GM20431 (cell line): ENCODE data around the gene DDC.
"Not testable (repeated sequence)": the region's sequence is repeated elsewhere in the genome, so short reads cannot be mapped to it uniquely, and the experiment has no call there.

Experiments
- in situ Hi-C: fragments of 300-500 bp; cut with MseI, MboI; formaldehyde crosslinking; loops from one replicate; pipeline ENCODE4 v1.15.0; 2020; ENCODE audit warnings: low sequenced_read_pairs; ENCODE audit not compliant: unreplicated experiment

The DDC gene

DNA sequence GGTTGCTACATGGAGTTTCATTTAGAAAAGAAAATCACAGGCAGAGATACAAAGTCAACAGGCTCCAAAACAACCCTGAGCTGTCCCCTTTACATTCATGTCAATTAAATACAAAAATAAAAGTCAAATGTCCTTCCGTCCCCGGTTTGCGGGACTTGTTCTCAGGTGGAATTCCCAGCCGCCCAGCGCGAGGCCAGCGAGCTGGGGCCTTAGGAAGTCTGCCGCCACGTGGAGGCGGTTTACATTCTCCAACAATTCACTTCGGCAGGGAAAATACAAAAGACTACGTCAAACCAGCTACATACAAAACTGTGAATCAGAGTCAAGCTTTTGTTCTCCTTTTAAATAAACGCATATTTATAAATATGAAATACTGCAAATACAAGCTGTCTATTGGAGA is 25.3 kb upstream of the DDC start:
- in situ Hi-C loops = no loop called here

DNA sequence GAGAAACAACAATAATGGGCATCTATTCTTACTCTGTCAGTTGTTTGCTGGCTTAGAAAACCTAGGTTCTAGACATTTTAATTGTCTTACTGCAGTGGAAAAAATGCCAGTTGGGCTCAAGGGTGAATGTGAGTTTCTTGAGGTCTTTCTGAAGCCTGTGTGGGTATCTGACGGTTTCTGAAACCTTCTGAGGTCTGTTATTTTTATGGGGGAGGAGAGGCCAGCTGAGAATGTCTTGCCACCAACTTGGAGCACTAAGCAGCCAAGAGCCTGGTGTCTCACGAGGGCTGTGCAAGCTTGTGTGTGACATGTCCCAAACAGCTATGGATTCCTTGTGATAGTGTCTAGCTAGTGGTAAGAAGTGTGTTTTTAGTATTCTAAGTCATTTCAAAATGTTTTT is 24.2 kb upstream of the DDC start:
- in situ Hi-C loops = no loop called here

DNA sequence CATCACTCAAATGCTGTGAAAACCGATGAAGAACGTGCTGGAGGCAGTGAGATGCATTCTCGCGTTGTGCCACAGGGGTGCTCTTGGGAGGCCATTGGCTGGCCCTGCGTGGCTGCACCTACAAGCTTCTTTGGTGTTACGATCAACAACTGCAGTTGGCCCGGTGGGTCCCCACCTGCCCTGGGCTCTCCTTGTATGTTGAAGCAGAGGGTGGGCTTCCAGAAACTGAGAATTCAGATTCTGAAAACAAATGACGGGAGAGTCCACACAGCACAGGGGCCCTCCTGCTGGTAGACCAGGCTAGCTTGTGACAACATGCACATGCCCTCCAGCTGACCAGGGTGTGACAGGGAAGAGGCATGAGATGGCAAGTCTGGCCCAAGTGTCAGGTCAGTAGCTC is 23.7 kb upstream of the DDC start:
- in situ Hi-C loops = no loop called here

DNA sequence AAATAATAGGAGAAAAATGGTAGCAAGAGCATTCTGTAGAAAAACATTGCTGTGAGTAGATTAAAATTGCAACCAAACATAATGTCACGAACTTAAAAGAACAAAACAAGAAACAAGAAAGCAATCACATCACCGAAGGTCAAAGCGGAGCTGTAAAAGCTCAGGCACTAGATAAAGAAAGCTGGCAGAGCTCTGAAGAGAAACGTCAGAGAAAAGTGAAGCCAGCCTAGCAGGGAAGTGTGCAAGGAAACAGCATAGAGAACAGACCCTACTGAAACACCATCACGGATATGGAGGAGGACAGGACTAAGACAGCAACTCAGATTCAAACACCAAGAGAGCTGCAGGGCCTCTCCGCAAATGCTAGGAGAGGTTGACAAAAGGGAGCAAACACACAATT is 22.5 kb upstream of the DDC start:
- in situ Hi-C loops = no loop called here

DNA sequence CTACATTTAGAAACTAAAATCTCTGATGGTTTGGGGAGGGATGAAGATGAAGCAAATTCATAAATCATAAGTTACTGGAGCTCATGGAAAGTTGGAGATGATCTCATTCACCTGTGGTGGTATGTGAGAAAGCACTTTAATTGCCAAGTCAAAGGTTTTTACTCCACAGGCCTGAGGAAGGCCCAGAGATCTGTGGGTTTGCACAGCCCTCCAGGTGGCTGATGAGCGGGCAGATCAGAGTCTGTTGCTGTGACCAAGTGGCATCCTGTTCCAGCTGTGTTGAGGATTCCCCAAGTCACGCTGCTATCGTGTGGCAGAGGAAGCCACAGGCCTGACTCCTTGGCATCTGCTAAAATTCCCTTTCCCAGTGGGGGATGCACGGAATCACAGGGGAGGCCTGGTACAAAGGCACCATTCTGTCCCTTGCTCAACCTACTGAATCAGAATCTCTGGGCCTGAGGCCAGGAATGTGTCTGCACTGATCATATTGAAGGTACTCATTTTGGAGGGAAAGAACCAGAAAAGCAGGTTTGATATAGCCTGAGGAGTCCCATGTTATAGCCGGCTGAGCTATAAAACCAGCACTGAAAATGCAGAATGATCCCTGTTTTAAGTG is 19.7 kb upstream of the DDC start:
- in situ Hi-C loops = no loop called here

DNA sequence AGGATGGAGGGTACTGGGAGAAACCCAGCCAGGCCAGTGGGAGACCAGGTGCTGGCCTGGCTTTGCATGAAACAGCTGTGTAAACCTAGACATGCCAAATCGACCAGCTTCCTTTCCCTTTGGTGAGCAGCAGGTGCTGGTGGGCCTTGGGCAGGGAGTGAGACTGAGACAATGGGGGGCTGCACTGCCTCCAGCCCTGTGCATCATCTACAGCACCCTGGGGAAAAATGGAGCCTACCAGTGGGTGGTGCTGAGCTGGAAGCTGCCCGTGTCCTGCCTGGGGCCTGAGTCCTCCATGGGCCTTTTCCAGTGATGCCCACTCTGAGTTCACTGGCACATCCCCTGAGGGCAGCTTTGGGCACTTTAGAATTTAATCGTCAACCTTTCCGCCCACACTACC is 19.2 kb upstream of the DDC start:
- in situ Hi-C loops = no loop called here

DNA sequence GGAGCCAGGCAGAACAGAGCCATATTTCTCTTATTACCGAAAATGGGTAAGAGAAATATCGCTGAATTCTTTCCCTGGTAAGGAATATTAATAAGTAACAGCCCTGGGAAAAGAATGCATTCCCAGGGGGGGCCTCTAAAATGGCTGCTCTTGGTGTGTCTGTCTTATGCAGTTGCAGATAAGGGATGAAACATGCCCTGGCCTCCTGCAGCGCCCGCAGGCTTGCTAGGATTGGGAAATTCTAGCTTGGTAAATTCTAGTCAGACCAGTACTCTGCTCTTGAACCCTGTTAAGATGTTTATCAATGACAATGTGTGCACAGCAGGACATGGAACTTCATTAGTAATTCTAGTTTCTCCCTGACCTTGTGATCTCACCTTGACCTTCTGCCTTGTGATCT is 18.1 kb upstream of the DDC start:
- in situ Hi-C loops = not testable (repeated sequence)

DNA sequence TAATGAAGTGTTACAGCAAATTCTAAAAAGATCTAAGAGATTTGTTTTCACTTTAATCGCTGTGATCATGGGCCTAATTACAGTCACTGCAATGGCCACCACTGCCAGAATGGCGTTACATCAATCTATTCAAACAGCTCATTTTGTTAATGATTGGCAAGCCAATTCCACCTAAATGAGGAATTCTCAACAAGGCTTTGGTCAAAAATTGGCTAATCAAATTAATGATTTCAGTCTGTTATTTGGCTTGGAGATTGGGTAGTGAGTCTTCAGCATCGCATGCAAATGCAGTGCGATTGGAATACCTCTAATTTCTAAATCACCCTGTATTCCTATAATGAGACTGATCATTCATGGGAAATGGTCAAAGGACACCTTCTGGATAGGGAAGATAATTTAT is 17.1 kb upstream of the DDC start:
- in situ Hi-C loops = not testable (repeated sequence)

DNA sequence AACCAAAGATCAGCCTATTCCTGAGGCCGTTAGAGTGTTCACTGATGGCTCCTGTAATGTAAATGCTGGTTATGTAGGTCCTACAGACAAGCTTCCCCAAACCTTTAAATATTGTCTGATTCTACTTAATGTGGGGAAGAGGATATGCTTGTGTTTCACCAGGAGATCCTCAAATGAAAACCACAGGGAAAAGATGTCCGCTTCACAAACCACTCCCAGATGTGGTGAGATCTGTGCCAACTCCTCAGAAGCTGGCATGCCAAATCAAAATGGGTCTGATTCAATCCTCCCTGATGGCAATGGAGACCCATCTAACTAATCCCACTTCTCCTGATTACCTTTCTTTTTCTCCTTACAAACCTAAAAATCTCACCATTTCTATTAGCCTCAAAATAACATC is 15.5 kb upstream of the DDC start:
- in situ Hi-C loops = not testable (repeated sequence)

DNA sequence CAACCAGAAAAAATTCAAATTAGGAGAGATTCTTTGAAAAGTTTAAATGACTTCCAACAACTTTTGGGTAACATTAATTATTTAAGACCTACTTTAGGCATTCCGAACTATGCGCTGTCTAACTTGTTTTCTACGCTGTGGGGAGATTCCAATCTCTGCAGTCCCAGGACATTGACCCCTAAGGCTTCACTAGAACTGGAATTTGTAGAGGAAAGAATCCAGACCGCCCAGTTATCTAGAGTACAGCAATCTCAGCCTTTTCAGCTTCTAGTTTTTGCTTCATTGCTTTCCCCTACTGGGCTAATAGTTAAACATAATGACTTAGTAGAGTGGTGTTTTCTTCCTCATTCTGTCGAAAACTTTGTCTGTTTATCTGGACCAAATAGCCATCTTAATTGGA is 14.9 kb upstream of the DDC start:
- in situ Hi-C loops = no loop called here

DNA sequence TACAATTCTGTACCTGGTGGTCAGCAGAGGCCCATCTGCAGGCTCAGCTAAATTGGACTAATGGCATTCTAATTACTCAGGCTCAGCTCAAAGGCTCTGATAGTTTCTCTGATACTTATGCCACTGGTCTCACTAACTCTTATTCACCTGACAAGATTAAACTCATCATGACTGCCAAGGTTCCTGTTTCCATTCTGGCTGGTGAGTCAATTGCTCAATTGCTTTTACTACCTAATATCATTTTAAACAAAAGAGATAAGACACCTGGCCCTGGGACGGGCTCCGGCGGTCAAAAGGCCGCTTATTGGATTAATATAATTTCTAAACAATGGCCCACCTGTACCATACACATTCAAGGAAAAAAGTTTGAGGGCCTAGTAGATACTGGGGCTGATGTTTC is 12.9 kb upstream of the DDC start:
- in situ Hi-C loops = not testable (repeated sequence)

DNA sequence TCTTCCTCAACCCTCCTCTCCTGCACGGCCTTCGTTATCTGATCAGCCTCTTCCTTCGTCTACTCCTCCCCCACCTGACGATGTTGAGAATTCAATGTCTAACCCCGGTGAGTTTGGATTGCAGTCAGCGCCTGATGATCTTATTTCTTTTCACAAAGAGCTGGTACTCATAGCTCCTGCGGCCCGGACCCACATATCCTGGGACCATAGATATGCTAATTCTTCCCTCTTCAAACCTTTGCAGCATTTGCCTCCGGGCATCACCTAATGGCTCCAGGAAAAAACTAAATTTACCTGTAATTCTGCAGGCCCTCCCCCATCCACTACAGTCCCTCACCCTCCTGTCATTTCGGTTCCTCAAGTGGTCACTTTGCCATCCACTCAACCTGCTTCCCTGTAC is 12.4 kb upstream of the DDC start:
- in situ Hi-C loops = no loop called here

DNA sequence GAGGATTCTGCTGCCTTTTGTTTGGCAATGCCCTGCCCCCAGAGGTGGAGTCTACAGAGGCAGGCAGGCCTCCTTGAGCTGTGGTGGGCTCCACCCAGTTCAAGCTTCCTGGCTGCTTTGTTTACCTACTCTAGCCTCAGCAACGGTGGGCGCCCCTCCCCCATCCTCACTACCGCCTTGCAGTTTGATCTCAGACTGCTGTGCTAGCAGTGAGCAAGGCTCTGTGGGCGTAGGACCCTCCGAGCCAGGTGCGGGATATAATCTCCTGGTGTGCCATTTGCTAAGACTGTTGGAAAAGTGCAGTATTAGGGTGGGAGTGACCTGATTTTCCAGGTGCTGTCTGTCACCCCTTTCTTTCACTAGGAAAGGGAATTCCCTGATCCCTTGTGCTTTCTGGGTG is 11.2 kb upstream of the DDC start:
- in situ Hi-C loops = not testable (repeated sequence)

DNA sequence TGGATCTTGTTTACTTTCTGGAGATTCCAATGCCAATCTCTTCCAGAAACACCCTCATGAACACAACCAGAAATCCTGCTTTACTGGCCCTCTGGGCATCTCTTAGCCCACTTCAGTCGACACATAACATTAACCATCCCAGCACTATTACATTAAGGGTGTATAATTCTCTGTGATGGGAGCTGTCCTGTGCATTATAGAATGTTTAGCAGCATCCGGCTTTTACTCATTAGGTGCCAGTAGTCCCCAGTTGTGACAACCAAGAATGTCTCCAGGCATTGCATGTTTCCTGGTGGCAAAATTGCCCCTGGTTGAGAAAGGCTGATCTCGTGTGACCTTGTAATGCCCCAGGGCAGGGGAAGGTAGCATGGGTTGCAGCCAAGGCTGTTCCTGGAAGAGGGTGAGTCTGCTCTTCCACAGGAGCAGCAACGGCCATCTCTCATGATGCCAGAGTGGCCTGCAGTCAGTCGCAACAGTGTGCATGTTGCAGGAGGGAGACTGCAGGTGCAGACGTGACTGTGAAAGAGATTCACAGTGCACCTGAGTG is 2.6 kb upstream of the DDC start:
- in situ Hi-C loops = no loop called here

DNA sequence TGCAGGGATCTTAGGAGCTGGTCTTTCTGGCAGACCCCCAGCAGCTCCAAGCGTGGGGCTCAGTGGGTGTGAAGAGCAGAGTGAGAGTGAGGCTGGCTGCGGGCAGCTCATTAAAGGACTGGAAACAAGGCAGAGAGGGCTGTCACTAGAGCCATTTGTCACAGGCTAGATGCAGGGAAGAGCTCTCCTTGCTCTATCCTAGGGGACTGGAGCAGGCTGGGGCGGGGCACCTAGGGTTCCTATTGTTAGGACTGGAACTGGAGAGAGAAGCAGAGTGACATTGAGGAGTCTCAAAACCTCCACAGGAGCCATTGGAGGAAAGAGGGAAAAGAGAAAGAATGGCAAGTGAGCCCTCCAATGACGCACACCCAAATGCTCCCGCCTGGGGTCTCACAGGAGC is 772 bp upstream of the DDC start:
- in situ Hi-C loops = no loop called here

DNA sequence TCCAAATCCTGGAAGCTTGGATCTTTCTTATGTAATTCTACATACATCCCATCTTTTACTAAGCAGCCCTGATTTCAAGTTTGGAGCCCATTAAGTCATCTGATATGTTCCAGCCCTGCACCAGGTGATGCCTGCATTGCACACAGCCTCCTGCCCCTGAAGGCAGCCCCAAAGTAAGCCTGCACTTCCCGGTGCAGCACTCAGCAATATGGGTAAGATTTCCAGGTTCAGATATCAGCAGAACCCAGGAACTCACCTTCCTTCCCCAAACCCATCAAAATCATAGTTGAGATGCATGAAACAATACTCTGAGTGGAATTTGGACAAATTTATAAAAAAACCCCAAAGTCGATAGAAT is 333 bp upstream of the DDC start:
- in situ Hi-C loops = no loop called here

DNA sequence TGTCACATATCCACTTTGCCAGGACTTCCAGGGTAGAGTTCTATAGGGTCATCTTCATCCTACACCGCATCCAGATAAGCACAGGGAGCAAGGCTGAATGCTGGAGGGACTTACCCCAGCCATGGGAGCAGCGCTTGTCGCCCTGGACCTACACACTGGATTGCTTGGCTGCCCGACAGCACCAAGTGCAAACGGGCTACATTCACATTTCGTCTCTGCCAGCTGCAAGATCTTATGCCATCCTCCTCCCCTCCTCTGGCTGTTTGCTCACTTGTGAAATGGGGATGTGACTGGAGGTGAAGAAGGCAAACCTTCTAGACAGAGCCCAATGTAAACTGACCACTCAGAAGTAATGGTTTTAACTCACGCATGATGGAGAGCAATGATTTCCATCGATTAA is 1.0 kb downstream of the DDC start:
- in situ Hi-C loops = no loop called here

DNA sequence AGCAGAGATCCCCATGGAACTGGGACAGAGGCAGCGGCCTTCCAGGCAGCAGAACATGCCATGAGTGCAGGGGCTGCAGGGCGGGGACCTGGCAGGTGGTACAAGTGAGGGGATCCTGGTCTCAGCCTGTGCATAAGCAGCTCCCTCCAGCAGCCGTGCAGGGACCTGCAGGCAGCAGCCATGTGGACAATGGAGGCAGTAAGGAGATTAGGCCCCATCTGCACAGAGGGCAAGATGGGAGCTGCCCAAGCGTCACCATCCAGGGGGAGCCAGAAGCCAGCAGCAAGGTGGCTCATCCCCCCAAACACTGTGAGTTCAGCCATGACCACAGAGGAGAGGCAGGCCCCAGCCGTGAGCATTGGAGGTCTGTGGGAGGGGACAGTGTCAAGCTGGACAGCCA is 3.1 kb downstream of the DDC start:
- in situ Hi-C loops = no loop called here

DNA sequence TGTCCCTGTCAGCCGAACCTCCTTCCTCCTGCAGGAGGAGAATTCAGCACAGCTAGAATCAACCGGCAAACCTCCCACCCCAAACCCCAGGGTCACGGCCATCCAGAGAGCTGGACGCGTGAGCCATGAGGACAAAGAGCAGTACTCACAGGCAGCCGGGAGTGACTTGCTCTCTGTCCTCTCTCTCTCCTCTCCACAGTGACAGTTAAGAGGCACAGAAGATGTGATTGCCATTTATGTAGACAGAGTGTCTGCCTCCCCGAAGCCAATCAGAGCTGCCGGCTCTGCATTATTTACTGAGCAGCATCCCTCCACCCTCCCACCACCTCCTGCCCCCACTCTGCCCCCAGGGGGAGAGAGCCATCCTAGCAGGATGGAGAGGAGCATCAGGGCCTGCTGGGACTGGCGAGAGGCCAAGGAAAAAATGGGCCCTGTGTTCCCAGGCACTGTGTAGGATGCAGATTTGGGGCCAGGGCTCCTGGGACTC is 4.3 kb downstream of the DDC start:
- in situ Hi-C loops = no loop called here

DNA sequence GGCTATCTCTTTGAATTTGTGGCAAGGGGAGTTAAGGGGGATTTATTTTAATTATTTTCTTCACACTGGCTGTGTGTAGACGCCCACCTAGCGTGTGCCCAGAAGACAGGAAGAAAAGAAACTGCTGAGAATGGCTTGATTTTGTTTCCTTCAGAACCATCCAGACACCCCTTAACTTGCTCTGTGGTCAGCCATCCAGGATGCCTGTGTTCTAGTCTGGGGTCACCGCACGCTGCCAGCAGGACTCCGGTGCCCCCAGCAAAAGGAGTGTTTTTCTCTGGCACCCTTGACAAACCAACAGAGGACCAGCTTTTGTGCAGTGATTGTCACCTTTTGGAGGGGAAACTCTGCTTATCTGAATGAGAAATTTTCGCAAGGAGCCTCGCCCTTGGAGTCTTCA is 5.3 kb downstream of the DDC start:
- in situ Hi-C loops = no loop called here

DNA sequence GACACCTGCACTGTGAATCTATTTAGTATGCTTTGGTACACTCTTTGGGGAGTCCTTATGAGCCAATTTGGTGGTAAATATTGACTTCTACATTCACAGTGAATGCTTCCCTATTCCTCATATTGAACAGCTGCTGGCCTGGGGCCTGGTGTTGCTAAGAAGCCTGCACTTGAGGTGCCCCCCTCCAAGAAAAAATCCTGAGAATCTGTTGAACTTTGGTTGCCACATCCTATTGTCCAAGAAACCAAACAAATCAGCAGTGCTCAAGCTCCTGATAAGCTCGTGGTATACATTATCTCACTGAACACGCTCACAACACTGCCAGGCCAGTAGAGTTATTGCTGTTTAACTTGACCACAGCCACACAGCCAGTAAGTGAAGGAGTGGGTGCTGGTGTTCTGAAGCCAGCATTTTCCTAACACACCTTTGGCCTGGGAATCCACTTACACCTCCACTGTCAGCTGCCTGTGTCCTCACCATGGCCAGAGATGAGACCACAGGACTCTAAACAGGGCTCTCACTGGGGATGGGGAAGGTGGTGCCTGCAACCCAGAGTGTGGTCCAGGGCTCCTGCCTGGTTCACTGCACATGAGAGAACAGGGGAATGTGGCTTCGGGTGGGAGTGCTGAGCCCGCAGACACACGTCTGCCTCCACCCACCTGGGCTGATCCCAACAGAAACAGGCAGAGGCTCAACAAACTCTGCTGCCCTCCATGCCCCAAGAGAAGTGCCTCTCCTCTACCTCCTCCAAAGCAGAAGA is 6.7 kb downstream of the DDC start:
- in situ Hi-C loops = no loop called here

DNA sequence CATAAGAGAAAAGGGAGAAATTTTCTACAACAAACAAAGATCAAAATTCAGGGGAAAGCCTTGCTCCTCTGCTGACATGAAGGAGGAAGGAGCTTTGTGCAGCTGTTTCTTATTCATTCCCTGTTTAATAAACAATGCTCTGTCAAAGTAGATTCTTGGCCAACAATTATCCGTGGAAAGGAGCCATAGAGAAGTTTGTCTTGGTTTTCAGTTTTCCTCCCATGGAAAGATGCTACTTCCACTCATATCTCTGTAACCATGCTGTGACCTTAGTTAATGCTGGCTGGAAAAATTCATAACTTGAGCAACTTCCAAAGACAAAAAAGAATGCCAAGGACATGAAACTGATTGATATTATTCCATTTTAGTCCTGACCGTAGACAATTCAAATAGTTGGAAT is 8.1 kb downstream of the DDC start:
- in situ Hi-C loops = no loop called here
